Astrocyte of the cerebellum (primary cell): ENCODE results near the gene DCP1B.

ENCODE experiments used
- DNase-seq: peaks from one replicate; pipeline ENCODE4 v3.0.0-alpha.2; 2011; ENCODE audit warnings: low read depth
- H3K4me3 ChIP-seq: 2 replicates; pipeline ENCODE4 v1.5.1; 2011; ENCODE audit warnings: mild to moderate bottlenecking, low read depth, low read length, moderate library complexity
- in situ Hi-C: cut with HindIII; loops from 2 replicates; pipeline ENCODE4 v1.10.0; 2017; ENCODE audit warnings: low sequenced_read_pairs
- TF ChIP-seq, protein P1 (sequence below): IDR thresholded peaks from 2 replicates; pipeline ENCODE4 v1.5.1; 2012; ENCODE audit warnings: low read length, low read depth, moderate library complexity, mild to moderate bottlenecking; ENCODE audit errors: missing control alignments

Gene DCP1B

DNA sequence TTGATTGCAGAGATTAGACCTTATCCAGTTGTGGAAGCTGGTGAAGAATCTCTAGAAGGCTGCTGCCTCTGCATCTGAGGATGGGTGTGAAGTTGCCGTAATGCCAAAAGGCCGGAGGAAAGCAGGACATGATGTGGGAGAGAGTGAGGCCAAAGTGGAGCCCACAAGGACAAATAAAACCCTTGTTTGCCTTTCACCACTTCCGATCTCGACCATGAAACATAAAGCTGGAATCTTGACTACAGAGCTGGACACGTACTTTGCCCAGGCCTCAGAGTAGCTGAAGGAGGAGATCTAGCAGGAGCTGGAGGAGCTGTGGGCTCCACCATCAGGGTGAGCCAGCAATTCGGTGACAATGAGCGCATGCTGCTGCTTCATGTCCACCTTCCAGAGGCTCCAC is 43.5 kb upstream of the DCP1B start:
- TF ChIP-seq, protein P1, sequence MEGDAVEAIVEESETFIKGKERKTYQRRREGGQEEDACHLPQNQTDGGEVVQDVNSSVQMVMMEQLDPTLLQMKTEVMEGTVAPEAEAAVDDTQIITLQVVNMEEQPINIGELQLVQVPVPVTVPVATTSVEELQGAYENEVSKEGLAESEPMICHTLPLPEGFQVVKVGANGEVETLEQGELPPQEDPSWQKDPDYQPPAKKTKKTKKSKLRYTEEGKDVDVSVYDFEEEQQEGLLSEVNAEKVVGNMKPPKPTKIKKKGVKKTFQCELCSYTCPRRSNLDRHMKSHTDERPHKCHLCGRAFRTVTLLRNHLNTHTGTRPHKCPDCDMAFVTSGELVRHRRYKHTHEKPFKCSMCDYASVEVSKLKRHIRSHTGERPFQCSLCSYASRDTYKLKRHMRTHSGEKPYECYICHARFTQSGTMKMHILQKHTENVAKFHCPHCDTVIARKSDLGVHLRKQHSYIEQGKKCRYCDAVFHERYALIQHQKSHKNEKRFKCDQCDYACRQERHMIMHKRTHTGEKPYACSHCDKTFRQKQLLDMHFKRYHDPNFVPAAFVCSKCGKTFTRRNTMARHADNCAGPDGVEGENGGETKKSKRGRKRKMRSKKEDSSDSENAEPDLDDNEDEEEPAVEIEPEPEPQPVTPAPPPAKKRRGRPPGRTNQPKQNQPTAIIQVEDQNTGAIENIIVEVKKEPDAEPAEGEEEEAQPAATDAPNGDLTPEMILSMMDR, result no peak
- no peak overlapping the region for H3K4me3 ChIP-seq
- in situ Hi-C loops, result no loop called here
- DNase-seq, result no peak

DNA sequence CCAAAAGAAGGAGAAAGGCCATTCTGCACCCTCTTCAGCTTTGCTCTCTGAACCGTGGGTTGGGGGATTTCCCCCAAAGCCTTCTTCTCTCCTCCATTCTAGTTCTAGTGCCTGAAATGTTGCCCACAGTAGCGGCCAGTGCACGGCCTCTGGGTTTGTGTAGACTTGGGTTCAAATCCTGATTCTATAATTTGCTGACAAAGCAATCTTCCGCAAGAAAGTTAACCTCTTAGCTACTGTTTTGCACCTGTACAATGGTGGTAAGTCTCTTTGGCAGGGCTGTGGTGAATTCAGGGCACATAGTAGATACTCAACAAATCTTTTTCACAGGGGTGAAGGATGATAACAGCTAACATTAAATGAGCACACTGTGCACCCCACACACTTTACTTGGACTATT is 42.7 kb upstream of the DCP1B start:
- no peak overlapping the region for H3K4me3 ChIP-seq
- TF ChIP-seq, protein P1, result no peak
- no peak for DNase-seq
- in situ Hi-C loops, result no loop called here

DNA sequence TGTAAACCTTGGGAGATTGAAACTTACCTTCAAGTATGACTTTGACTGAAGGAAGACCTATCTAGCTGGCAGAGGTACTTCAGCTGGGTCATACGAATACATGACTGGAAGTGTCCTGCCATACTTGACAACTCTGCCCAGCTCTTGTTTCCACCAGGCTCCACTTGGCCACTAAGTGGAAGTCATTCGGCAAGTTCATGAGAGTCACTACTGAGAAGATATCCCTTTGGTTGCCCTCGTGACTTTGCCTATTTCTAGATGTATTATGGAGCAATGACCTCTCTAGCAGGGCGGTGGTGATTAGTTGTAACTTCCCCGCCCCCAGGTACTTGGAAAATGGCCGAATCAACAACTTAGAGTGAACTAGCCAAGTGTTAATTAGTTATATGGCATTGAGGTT is 39.9 kb upstream of the DCP1B start:
- in situ Hi-C loops, result no loop called here
- H3K4me3 ChIP-seq, result no peak overlapping the region
- TF ChIP-seq, protein P1, result no peak
- DNase-seq, result no peak

DNA sequence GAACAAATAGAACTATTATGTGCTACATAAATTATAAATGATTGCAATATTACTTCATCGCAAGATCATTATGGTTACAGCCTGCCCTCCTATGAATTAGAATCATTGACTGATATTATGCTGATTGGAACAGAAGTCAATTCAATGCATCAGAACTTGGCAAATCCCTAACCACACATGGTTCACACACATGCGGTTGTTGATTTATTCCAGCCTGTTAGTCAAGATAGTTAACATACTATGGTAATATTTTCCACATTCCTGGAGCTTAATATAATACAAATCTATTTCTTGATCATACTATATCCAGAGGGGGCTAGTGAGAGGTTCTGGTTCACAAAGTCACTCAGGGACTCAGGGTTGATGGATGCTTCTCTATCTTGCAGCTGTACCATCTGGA is 38.8 kb upstream of the DCP1B start:
- no peak overlapping the region for H3K4me3 ChIP-seq
- in situ Hi-C loops, result no loop called here
- TF ChIP-seq, protein P1, result no peak
- DNase-seq, result no peak

DNA sequence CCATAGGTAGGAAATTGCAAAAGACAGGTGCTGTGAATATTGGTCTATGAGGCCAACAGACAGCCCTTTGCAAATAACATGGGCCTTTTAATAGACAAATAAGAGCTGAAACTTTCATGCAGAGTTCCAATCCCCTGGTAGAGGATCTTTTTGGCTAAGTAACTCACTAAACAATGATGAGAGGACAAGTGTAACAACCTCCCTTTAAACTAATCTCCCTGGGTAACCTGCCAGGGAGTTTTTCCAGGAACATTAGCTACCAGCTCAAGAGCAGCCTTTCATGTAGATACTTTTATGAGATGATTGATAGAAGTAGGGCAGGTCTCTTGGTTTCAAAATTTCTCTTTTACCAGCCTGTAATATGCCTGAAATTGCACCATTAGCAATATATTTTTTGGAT is 34.8 kb upstream of the DCP1B start:
- in situ Hi-C loops, result no loop called here
- no peak overlapping the region for H3K4me3 ChIP-seq

DNA sequence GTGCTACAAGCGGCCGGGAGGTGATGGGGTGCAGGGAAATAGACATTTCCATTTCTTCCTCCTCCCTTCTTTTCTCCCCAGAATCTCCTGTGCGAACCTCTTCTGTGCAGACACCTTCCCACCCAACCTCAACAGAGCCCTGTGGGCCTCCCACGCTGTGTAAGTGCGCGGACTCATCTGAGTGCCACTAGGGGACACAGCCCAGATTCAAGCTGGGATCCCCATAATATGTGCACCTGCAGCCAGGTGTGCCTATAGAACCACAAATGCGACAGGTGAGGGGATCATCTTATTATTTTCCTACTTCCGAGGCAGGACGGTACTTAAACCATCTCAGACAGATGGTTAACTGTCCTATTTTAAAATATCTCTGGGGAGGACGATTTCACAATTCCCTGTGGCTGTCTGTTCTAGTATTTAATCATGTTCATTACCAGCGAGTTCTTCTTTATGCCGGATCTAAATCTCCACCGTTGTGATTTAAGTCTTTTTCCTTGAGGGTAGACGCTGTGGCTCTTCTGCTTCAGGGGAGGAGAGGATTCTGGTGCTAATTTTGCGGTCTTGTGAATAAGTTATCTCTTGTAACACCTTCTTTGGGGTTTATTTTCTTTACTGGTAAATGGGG is 31.3 kb upstream of the DCP1B start:
- DNase-seq, result no peak
- in situ Hi-C loops, result no loop called here
- TF ChIP-seq, protein P1, result no peak
- H3K4me3 ChIP-seq, result peak overlapping the region; percentile 22

More for the DNA sequence above, 34.8 kb upstream of the DCP1B start:
- no peak for DNase-seq
- TF ChIP-seq, protein P1, result no peak
